ENCODE data around the gene APBB2.

- TF ChIP-seq CTCF (IDR thresholded peaks at IDR 0.05; ENCODE audit: low read depth, low read length, poor library complexity, severe bottlenecking) (no peak), EZH2phosphoT487 (IDR thresholded peaks at IDR 0.05; ENCODE audit: borderline replicate concordance, low read length) (no peak)
Measured at GRCh38 chr4:40845154-40845835, 369.0 kb downstream of the APBB2 start.

All from DOHH2 (cell line).